ENCODE results near the gene HNRNPL. TPM values are rescaled to one million over a fixed set of nuclear protein-coding genes. Genes with fewer than 3 reads are reported as not detected.
"Not testable (repeated sequence)": the region's sequence is repeated elsewhere in the genome, so short reads cannot be mapped to it uniquely, and the experiment has no call there.

The HNRNPL gene
- total and polyA plus RNA-seq, 5 donors: 131 to 206 (median 175) TPM

GRCh38 chr19:38869836-38870607, 20.2 kb upstream of the HNRNPL start:
- 16% methylated on average over 62 of the region's 62 CpGs for WGBS
- Histone ChIP-seq H3K27me3 (ENCODE audit: control insufficient read depth, insufficient read depth) (no peaks in the 10 kb centered on the region), H3K9me3 (ENCODE audit: control insufficient read depth, low read length) (no peaks in the 10 kb centered on the region), H3K4me3 (ENCODE audit: low read length) (peak overlapping the region; percentile 44), H3K27ac (ENCODE audit: low read length) (no peak overlapping the region), H3K4me1 (ENCODE audit: control insufficient read depth, insufficient read depth, low read length) (peaks cover 2% of the 10 kb centered on the region)
- ATAC-seq: peak; percentile 92 to 94
- peak; percentile 88 to 97 (median 93) for DNase-seq
- intact Hi-C loops (cut with DNase I): no loop called here

- peak; percentile 9 to 13 for ATAC-seq
- Histone ChIP-seq H3K4me3 (ENCODE audit: low read length) (peak overlapping the region; percentile 44), H3K27ac (ENCODE audit: low read length) (no peak overlapping the region), H3K4me1 (ENCODE audit: control insufficient read depth, insufficient read depth, low read length) (peaks cover 2% of the 10 kb centered on the region), H3K9me3 (ENCODE audit: control insufficient read depth, low read length) (no peaks in the 10 kb centered on the region), H3K27me3 (ENCODE audit: control insufficient read depth, insufficient read depth) (no peaks in the 10 kb centered on the region)
- DNase-seq: peak in 1 of 3 donors; percentile 71
- intact Hi-C loops (cut with DNase I): no loop called here
- 6% methylated on average over 34 of the region's 34 CpGs for WGBS
Measured at GRCh38 chr19:38869160-38869835, 19.5 kb upstream of the HNRNPL start.

GRCh38 chr19:38868551-38868950, 18.8 kb upstream of the HNRNPL start:
- DNase-seq: no peak
- Histone ChIP-seq H3K27ac (ENCODE audit: low read length) (no peak overlapping the region), H3K4me1 (ENCODE audit: control insufficient read depth, insufficient read depth, low read length) (peaks cover 2% of the 10 kb centered on the region), H3K27me3 (ENCODE audit: control insufficient read depth, insufficient read depth) (no peaks in the 10 kb centered on the region), H3K4me3 (ENCODE audit: low read length) (no peak overlapping the region), H3K9me3 (ENCODE audit: control insufficient read depth, low read length) (no peaks in the 10 kb centered on the region)
- WGBS: 93% methylated on average over 6 of the region's 6 CpGs
- ATAC-seq: no peak
- intact Hi-C loops (cut with DNase I): no loop called here

- DNase-seq: no peak
- H3K4me3 ChIP-seq (ENCODE audit: low read length): no peak overlapping the region
- 83% methylated on average over 10 of the region's 10 CpGs for WGBS
- H3K27ac ChIP-seq (ENCODE audit: low read length): no peak overlapping the region
- intact Hi-C loops (cut with DNase I): no loop called here
- H3K4me1 ChIP-seq (ENCODE audit: control insufficient read depth, insufficient read depth, low read length): peaks cover 2% of the 10 kb centered on the region
- no peaks in the 10 kb centered on the region for H3K27me3 ChIP-seq (ENCODE audit: control insufficient read depth, insufficient read depth)
- no peak for ATAC-seq
- no peaks in the 10 kb centered on the region for H3K9me3 ChIP-seq (ENCODE audit: control insufficient read depth, low read length)
Measured at GRCh38 chr19:38867171-38867780, 17.5 kb upstream of the HNRNPL start.

GRCh38 chr19:38862321-38863059, 12.7 kb upstream of the HNRNPL start:
- Histone ChIP-seq H3K4me1 (ENCODE audit: control insufficient read depth, insufficient read depth, low read length) (peaks cover 1% of the 10 kb centered on the region), H3K9me3 (ENCODE audit: control insufficient read depth, low read length) (no peaks in the 10 kb centered on the region), H3K27ac (ENCODE audit: low read length) (peak overlapping the region; percentile 24), H3K27me3 (ENCODE audit: control insufficient read depth, insufficient read depth) (no peaks in the 10 kb centered on the region), H3K4me3 (ENCODE audit: low read length) (no peak overlapping the region)
- intact Hi-C loops (cut with DNase I): no loop called here
- no peak for DNase-seq
- peak; percentile 63 to 82 for ATAC-seq
- WGBS: 46% methylated on average over 10 of the region's 10 CpGs

- ATAC-seq (no peak), DNase-seq (no peak)
- 97% methylated on average over 3 of the region's 3 CpGs for WGBS
- no peaks in the 10 kb centered on the region for H3K9me3 ChIP-seq (ENCODE audit: control insufficient read depth, low read length)
- intact Hi-C loops (cut with DNase I): no loop called here
- no peak overlapping the region for H3K4me3 ChIP-seq (ENCODE audit: low read length)
- H3K27me3 ChIP-seq (ENCODE audit: control insufficient read depth, insufficient read depth): no peaks in the 10 kb centered on the region
- H3K4me1 ChIP-seq (ENCODE audit: control insufficient read depth, insufficient read depth, low read length): peaks cover 1% of the 10 kb centered on the region
- no peak overlapping the region for H3K27ac ChIP-seq (ENCODE audit: low read length)
Measured at GRCh38 chr19:38861368-38861767, 11.6 kb upstream of the HNRNPL start.

GRCh38 chr19:38859631-38860204, 9.9 kb upstream of the HNRNPL start:
- H3K27me3 ChIP-seq (ENCODE audit: control insufficient read depth, insufficient read depth); intact Hi-C loops (cut with DNase I); H3K4me3 ChIP-seq (ENCODE audit: low read length); DNase-seq; H3K9me3 ChIP-seq (ENCODE audit: control insufficient read depth, low read length); H3K27ac ChIP-seq (ENCODE audit: low read length); ATAC-seq; H3K4me1 ChIP-seq (ENCODE audit: control insufficient read depth, insufficient read depth, low read length): not testable (repeated sequence)
- 58% methylated on average over 21 of the region's 21 CpGs for WGBS

GRCh38 chr19:38856813-38857212, 7.0 kb upstream of the HNRNPL start:
- no peak for ATAC-seq
- H3K9me3 ChIP-seq (ENCODE audit: control insufficient read depth, low read length): no peaks in the 10 kb centered on the region
- WGBS: 78% methylated on average over 3 of the region's 3 CpGs
- H3K27me3 ChIP-seq (ENCODE audit: control insufficient read depth, insufficient read depth): no peaks in the 10 kb centered on the region
- H3K4me1 ChIP-seq (ENCODE audit: control insufficient read depth, insufficient read depth, low read length): peaks cover 5% of the 10 kb centered on the region
- intact Hi-C loops (cut with DNase I): no loop called here
- H3K4me3 ChIP-seq (ENCODE audit: low read length): no peak overlapping the region
- DNase-seq: no peak
- no peak overlapping the region for H3K27ac ChIP-seq (ENCODE audit: low read length)

- intact Hi-C loops (cut with DNase I); ATAC-seq; H3K4me1 ChIP-seq (ENCODE audit: control insufficient read depth, insufficient read depth, low read length); H3K27ac ChIP-seq (ENCODE audit: low read length); H3K27me3 ChIP-seq (ENCODE audit: control insufficient read depth, insufficient read depth); DNase-seq; H3K9me3 ChIP-seq (ENCODE audit: control insufficient read depth, low read length); H3K4me3 ChIP-seq (ENCODE audit: low read length): not testable (repeated sequence)
- WGBS: 95% methylated on average over 24 of the region's 37 CpGs
Measured at GRCh38 chr19:38855751-38856150, 6.0 kb upstream of the HNRNPL start.

- not testable (repeated sequence) for ATAC-seq; H3K27me3 ChIP-seq (ENCODE audit: control insufficient read depth, insufficient read depth); H3K4me3 ChIP-seq (ENCODE audit: low read length); H3K4me1 ChIP-seq (ENCODE audit: control insufficient read depth, insufficient read depth, low read length); H3K27ac ChIP-seq (ENCODE audit: low read length); DNase-seq; H3K9me3 ChIP-seq (ENCODE audit: control insufficient read depth, low read length)
- 67% methylated on average over 3 of the region's 3 CpGs for WGBS
- intact Hi-C loops (cut with DNase I): loop anchor here in 1 of 4 donors (5.0 kb wide), 1 partner anchor 77 kb away; the partner anchor contains the start of genes MRPS12 and SARS2
Measured at GRCh38 chr19:38854961-38855360, 5.2 kb upstream of the HNRNPL start.

Data from right cardiac atrium (tissue), 5 donors.